Activated naive CD4-positive, alpha-beta T cell treated with anti-CD3 and anti-CD28 coated beads, Interleukin-2, amount 50 U/mL, for 16 hours (primary cell): Measurements from ENCODE around the gene ZWILCH.
"Not testable (repeated sequence)": the region's sequence is repeated elsewhere in the genome, so short reads cannot be mapped to it uniquely, and the experiment has no call there.

Experiments used
- DNase-seq: peaks from one replicate; pipeline ENCODE4 v3.0.0-alpha.2; 2020

Gene ZWILCH

GRCh38 chr15:66587020-66587419 lies 81.9 kb downstream of the ZWILCH start:
- no peak for DNase-seq

GRCh38 chr15:66587749-66588148 lies 82.6 kb downstream of the ZWILCH start:
- DNase-seq, result no peak

GRCh38 chr15:66588537-66588936 lies 83.4 kb downstream of the ZWILCH start:
- DNase-seq, result no peak

DNA sequence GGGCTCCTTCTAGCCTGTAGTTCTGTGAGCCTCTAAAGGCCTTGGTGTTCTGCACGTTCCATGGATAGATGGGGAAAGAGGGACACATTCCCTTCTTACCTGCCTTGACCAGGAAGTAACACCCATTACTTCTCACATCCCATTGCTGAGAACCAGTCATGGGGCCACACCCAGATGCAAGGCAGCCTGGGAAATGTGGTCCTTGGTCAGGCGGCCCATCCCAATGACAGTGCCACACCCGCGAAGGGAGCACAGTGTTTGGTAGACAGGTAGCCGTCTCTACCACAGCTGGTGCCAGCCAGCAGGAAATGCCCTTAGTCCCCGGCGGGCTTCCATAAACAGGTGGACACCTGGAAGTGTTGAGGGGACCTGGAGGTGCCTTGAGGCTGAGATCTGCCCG lies 83.8 kb downstream of the ZWILCH start:
- DNase-seq, result no peak

DNA sequence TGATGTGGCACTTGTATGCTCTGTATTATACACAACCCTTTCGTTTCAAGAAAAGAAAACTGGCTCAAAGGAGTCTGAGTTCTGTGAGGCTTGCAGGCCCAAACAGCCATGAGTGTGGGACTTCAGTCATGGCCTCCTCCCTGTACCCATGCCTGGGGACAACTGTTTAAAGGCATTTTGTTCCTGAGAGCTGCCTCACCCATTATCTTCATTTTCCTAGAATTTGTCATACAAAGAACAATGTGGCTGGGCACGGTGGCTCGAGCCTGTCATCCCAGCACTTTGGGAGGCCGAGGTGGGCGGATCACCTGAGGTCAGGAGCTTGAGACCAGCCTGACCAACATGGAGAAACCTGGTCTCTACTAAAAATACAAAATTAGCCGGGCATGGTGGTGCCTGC lies 84.3 kb downstream of the ZWILCH start:
- not testable (repeated sequence) for DNase-seq

- no peak for DNase-seq
These were observed 85.3 kb downstream of the ZWILCH start for GRCh38 chr15:66590435-66590834.

- DNase-seq, result no peak
These were observed 86.3 kb downstream of the ZWILCH start for GRCh38 chr15:66591322-66591862.

DNA sequence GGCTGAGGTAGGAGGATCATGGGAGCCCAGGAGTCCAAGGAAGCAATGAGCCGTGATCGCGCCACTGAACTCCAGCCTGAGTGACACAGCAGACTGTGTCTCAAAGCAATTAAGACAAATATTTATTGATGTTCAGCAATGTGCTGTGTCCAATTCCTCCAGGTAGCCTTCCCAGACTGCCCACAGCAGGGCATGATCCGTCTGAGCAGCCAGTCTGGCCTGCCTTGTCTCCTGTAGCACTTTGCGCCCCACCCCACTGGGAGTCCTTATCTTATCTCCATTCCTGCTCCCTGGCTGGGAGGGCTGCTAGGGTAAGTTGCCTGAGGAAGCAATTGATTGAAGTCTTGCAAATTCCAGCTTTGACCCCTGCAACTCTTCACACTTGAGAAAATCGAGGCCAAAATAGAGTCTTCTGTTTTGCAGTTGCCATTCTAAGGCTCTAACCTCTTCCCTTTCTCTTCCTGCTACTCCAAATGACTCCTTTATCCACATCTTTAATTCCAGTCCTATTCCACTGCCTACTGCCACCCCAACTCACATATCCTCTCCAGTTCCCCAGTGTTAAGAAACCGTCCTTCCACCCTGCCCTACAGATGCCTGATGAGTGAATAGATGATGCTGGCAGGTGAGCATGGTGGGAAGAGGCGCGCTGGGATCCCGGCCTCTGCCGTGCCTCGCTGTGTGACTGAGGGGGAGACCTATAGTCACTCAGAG lies 87.5 kb downstream of the ZWILCH start:
- DNase-seq, result no peak

GRCh38 chr15:66593219-66593780 lies 88.2 kb downstream of the ZWILCH start:
- no peak for DNase-seq

DNA sequence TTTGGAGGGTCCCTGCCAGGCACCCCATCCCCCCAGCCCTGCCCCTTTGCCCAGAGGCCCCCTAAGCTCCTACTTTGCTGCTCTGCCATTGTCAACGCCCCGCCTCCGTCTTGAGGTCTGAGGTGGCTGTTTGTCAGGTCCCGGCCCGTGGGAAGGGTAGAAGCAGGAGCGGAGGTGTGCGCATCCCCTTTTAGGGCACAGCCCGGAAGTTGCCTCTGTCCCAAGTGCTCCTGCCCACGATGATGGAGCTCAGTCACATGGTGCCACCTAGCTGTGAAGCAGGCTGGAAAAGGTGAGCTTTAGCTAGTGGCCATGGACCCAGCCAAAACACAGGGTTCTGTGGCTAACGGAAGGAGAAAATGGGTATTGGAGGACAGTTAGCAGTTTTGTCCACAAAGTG lies 89.2 kb downstream of the ZWILCH start:
- DNase-seq, result no peak

- no peak for DNase-seq
These were observed 89.7 kb downstream of the ZWILCH start for GRCh38 chr15:66594836-66595235.

DNA sequence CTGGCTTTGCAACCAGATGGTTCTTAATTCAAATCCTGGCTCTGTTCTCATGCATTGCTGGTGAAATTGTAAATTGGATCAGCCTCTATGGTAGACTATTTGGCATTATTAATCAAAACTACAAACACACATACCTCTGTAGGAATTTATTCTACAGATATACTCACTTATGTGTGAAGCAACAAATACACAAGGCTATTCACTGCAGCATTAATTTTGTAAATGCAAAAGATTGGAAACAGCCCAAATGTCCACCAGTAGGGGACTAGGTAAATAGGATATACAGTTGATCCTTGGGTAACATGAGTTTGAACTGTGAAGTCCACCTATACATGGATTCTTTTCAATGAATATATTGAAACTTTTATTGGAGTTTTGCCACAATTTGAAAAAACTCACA lies 90.2 kb downstream of the ZWILCH start:
- no peak for DNase-seq

- no peak for DNase-seq
These were observed 90.9 kb downstream of the ZWILCH start for GRCh38 chr15:66595931-66596545.

GRCh38 chr15:66598095-66598815 lies 93.1 kb downstream of the ZWILCH start:
- no peak for DNase-seq
